NCI-H446 treated with DMSO at 0.1 percent for 48 hours (cell line): ENCODE results near the gene NPAS2.

Source experiments
- DNase-seq: peaks from one replicate; lab custom pipeline; 2025; lab: John Stamatoyannopoulos, UW

Gene NPAS2

DNA sequence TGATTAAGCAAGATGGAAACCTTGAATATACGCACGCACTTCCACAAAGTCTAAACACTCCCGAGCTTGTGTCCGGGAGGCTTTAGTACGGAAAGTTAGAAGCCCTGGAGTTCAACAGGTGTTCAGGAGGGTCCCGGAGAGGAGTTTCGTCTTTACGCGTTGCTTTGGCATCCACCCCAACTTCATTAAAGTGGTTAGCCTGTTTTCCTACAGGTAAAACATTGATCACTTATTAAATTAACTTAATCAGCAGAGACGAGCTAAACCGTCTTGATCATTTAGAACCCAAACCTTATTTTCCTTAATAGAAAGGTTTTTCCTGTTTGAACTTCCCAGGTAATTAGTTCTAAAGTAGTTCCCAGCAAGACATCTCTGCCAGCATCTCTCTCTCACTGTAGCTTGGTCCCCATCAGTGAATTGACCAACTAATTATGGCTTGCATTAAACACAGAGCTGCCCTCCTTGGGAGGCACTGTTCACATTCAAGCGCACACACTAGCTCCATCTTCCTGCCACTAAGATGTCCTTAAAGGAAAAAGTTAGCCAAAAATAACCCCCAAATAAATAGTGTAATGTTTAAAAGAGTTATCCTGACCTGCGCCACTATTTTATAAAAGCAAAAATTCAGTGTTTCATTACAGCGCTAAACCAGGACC lies 1.4 kb downstream of the NPAS2 start:
- no peak for DNase-seq

DNA sequence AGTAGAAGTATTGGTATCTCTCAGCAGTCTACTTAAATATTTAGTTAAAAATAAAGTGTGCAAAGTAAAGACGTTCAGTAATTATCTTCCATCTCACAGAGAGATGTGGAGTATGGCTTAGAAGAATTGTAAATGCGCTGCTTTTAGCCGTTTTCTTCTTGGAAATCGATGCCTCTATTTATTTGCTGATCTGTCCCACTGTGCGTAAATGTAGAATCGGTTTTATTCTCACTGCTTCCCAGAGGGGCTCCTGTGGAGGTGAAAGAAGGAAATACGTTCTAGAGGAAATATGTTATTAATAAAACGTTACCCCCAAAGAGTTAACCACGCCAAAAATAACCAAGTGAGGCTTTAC lies 1.9 kb downstream of the NPAS2 start:
- no peak for DNase-seq

DNA sequence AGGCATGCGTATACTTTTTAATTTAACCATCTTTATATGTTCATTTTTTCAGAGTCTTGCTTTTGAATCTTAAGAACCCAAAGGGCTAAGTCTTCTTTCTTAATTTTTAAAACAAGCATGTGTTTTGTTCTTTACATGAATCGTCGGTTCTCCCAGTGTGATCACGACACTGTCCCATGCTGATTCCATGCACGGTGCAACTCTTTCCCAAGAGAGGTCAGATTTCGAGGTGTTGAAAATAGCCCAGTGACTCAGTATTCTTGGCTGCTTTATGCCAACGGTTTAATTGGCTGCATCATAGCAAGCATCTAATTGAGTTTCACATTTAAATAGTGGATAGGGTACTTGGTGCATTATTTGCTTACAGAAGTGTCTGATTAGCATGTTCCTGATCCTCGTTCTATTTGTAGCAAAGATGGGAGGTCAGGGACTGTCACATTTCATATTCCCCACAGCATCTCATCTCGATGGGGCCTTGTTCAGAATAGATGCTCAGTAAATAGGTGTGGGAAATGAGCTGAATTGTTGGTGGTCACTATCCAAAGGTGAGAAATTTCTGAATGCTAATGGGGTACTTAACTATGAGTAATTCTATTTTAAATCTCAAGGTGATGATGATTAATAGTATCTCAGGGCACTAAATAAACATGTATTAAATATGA lies 2.8 kb downstream of the NPAS2 start:
- DNase-seq: no peak

DNA sequence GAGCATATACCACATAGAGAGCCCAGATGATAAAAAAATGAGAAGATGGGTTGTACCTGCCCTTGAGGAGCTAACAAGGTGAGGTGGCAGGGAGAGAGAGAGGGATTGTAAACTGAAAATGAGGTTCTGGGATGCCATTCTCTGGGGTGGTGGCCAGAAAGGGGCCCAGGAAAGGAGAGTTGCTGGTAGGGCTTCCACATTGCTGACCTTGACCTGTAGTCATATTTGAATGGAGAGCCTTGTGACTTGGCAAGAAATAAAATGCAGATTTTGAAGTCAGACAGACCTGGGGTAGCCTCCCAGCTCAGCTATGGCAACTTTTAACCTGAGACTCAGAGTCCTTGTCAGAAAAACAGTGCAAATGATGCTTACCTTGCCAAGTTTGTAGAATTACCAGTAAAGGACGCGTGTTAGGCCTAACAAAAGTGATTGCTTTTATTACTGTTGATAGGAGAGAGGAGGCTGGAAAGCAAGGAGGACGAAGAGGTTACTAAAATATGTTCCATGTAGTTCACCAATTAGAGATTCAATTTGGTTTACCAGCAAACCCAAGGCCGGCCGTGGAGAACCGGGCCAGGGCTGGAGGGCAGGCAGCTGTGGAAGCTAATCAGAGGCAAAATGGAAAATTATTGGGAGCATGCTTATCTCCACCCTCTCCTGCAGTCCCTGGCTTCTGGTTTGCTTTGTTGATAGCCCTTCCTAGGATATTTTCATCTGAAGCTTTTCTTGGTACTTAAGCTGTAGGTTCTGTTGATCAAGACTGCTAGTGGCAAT lies 3.9 kb downstream of the NPAS2 start:
- DNase-seq: no peak

DNA sequence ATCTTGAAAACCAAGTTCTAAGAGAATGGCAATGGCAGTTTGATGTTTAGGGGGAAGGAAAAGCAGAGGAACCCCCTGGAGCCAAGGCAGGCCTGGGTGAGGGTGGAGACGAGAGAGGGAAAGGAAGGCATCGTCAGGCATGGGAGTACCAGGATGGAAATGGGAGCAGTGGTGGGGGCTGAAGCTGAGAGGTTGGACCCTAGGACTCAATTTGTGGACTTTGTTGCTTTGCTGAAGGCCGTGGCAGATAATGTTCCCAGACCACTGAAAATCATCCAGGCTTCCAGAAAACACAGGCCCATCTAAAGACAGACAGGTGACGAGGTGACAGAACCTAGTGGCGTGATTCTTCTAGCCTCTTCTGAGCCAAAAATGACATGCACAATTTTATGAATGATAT lies 4.9 kb downstream of the NPAS2 start:
- no peak for DNase-seq

DNA sequence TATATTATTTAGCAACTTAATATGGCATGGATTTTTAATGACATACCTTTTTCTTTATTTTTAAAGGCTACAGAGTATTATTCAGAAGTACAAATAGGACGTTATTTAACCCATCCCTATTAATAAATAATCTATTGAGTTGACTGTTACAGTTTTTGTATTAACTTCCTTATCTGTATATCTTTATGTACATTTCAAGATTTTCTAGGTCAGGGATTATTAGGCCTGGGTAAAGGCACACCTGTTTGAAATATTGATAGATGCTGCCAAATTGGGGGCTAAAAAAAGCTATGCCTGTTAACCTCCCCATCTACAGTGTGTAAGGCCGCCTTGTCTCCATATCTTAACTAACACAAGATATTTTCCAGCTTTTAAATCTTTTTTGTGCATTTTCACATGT lies 6.6 kb downstream of the NPAS2 start:
- DNase-seq: no peak

DNA sequence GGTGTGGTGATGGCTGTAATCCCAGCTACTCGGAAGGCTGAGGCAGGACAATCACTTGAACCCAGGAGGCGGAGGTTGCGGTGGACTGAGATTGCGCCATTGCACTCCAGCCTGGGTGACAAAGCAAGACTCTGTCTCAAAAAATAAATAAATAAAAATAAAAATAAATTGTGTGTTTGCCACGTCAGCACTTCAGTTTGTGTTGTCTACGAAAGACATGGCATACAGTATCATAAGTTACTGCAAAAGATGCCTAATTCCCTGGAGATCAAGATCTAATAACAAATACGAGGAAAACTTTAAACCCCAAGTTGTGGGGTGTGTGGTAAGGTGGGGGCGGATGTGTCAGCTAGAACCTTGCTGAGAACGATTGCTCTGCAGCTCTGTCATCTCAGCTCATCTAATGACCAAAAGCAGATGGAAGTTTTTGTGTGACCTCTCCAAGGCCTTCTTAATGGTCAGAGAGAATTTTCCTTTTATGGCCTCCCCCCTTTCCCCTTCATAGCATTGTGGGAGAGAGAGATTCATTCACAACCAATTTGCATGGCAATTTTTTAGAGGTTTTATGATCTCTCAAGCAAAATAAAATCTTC lies 11.3 kb downstream of the NPAS2 start:
- no peak for DNase-seq

DNA sequence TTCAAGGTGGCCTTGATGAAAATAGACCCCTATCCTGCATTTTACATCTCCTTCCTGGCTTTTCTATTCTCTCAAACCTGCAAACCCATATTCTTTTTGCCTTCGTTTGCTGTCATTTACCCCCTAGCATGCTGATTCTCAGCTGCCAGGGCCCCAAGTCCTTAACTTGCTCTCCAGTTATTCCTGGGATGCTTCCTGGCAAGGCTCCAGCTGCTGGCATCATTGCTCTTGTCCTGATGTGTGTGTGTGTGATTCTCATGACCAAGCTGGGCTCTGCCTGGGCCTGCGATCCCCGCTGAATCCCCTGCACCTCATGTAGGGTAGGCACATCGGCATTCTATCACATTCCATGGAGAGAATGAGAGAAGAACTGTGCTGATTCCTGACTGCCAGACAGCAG lies 11.9 kb downstream of the NPAS2 start:
- no peak for DNase-seq

DNA sequence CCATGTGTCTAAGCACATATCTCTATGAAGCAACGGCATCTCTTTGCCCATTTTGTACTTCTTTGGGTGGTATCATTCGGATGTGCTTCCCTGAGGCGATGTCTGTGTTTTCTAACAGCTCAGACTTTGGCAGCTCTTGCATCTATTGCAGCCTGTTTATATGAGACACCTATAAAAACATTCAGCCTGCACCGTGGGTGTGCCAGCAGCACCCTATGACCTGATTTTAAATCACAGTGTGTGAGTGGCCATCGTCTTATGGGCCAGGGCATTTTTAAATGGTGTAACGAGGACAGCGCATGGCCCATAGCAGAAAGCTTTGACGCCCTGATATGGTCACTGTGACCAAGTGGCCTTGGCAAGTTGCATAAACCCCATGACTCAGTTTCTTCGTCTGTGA lies 12.9 kb downstream of the NPAS2 start:
- DNase-seq: no peak

DNA sequence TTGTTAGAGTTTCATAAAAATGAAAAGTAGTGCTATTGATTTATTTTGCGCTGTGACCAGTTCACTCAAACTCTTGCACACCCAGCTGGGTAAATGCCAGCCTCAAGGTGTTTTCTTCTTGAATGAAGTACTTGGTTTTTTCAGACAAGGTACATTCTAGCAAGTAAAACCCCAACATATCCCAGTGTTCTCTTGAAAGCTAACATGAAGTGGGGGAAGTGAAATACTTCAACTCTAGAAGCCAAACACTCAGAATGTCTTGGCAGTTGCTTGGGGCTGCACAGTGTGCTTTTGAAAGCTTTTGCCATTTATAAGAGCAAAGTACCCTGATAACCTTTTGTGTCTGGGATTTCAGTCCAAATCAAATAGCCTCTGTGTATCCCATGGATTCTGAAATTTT lies 13.4 kb downstream of the NPAS2 start:
- DNase-seq: no peak

DNA sequence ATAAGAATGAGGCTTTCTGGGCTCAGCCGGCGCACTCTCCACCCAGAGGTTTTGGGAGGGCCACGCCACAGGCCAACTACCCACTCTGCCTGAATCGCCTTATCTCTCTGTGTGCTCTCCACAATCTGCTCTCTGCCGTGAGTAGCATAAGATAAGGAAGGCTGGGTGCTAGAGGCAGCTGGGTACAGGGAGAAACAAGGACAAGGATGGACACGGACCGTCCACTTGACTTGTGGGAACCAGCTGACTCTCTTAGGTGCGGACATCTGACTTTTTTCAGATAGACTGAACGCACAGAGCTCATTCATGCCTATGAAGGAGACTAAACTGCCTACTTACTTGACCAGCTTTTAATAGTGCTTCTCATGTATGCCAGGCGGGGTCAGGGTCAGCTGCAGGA lies 14.3 kb downstream of the NPAS2 start:
- DNase-seq: no peak

DNA sequence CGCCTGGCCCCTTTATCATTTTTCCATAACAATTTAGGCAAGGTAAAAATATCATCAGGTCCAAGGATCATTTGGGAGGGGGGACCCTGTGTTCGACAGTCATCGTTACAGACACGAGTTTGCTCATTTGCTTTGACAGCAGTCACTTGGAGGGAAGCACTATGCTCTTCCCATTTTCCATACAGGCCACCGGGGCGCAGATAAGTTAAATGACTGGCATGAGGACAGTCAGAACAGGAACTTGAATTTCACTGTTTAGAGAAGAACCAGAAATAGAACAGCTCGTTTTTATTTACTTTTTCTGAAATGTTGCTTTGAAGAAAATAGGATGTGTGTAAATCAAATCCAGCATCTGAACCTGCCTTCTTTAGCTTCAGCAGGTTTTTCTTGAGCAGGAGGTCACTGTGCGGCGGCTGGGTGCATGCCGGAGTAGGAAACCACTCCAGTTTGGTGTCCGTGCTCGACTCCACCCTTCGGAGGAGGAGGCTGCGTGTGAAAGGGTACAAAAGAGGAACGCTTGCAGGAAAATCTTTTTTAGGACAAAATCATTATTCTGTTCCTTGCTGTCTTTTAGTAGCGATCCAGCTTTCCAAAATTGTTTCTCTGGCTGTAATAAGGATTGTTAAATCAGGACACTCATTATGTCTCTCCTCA lies 15.2 kb downstream of the NPAS2 start:
- DNase-seq: no peak

DNA sequence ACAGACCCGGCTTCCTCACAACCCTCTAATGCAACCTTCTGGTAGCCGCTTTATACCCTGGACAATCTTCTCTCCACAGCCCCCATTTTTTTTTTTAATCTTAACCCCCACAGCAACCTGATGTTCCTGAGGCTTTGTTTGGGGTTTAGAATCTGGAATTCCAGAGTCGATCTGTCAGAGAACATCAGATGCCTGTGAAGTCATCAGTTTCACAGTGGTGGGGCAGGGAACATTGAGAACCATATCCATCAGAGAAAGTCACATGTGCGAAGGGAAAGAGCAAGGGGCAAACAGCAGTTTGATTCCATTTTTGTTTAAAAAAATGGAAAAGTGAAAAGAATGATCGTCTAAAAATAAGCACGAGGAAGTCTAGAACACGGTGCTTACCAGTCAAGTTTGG lies 20.6 kb downstream of the NPAS2 start:
- no peak for DNase-seq

DNA sequence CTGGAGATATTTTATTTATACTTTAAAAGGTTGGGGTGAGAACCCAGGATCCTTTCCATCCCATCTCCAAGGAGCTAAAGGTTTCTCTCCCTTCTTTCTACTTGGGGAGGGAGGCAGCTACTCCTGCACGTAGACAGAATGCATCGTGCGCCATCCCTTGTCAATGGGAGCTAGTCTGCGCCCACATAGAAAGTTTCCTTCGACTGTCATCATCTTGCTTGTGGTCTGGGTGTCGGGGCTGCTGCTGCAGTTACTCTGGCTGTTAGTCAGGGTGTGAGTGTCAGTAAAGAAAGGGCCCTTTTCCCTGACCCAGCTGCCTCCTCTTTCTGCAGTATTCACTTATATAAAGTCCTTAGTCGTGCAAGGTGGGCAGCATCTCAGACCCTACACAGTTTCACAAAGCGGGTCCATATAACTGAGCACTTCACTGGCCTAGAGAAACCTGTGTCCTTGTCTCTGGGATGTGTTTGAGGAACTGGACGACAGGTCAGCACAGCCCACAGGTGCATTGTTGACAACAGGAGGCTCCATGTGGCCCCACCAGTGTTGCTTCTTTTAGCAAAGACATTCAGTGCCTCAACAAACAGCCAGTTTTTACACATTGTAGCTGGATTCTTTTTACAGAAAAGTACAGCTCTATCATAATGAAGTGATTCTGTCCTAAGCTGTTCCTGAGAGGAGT lies 22.4 kb downstream of the NPAS2 start:
- no peak for DNase-seq

DNA sequence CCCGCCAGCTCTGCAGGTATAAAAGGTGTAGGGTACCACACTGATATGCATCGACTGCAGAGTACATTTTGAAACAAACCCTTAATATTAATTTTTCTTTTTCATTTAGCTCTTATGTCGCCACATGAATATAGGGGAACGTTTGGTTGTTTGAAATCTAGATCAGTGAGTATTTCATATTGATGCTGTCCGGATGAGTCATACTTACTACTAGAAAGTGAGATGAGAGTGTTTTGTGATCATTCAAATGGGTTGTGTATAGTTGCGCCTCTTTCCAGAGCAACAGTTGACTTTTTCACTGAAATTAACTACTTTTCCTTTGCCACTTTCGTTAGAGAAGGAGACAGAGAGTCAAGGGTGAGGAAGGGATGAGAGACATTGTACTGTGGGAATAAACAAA lies 24.6 kb downstream of the NPAS2 start:
- no peak for DNase-seq

DNA sequence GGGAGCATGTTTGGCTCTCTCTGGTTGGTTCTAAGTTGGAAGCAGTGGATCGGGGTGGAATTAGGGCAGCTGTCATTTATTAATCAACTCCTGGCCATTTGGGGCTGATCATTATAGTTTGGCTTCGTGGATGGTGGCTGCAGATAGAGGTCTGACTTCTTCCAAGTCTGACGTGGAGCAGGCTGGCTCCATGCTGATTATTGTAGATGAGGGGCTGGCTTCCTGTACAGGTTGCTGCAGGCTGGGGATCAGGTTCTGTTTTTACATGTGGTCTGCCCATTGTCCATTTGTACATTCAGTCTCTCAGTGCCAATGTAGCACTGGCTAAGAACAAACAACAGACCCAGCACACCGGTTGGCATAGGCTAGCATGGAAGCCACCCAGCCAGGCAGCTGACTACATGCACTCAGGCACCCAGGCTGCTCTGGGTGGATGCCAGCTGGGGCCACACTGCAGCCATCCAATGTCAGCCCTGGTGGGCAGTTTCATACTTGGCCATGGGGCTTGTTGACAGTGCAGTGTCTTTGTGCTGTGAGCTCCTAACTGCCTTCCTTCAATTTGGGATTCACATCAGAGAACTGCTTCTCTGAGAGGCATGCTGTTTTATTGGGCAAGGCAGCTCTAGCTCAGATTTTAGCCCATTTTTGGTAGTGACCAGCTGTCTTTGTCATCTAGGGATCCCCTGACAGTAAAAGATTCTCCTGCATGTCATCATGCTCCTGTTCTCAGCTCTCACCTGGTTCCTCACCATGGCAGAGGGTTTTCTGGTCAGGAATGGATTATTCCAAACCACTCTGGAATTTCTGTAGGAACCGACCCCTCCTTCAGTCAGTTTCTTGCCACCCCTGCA lies 25.4 kb downstream of the NPAS2 start:
- DNase-seq: no peak

DNA sequence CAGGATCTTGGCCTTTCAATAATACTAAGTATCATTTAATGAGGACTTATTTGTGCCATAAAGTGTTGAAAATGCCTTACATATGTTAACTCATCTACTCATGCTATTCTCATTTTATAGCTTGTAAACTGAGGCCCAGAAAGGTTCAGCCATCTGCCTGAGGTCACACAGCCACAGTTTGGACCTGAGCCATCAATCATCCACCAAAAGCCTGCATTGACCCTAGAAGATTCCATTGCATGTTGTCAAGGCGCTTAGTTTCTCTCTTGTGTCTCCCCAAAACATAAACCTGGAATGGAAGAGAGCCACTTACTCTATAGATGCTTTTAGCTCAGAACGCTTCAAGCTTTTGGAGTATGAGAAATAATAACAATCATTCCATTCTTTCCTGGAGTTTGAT lies 26.8 kb downstream of the NPAS2 start:
- no peak for DNase-seq

DNA sequence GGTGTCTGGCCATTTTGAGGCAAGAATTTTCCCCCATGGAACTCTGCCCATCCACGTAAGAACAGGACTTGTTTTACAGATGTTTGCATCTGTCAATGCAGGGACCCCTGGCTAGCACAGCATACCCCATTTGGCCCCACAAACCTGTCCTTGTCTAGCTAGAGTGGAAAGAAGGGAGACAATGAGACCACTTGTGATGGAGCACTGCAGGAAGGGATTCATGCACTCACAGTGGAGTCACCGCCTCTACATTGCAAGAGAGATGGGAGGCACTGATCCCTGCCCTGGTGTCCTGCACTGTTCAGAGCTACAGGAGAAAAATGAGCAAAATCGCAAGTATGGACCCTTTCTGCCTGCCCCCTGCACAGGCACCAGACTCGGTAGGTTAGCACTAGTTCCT lies 32.5 kb downstream of the NPAS2 start:
- DNase-seq: no peak

DNA sequence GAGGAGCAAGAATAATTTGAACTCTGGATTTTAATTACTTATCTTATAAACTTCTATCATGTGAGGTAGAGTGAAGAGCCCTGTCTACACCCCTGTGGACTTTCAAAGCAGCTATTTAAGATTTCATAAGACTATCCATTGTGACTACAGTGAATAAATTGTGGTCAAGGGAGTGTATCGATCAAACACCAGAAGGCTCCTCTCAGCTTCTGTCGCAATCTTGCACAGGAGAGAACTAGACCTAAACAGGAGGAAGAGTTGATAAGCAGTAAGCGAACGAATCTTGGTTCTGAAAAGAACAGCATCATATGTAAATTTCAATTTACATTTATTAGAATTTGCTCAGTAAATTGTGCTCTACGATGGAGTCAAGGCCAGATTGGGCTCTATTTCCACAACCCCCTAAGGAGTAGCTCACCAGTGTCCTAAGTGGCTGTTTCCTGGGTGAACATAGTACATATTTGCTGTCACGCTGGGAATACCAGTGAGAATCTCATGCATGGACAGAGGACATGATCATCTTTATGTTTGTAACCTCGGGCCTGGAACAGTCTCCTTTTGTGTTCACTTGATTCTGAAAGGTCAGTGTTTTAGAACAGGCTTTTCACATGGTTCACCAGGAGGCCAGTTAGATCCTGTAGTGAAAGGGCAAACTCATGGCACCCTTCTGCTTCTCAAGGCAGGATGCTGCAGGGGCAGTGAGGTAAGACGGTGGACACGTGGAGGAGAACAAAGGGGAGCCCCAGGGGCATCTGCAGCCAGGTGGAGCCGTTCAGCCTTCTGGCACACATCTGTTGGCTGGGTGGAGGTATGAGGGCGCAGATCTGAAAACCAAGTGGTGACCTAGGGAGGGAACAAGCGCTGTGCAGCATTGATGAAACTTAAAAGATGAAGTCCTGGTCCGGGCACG lies 33.3 kb downstream of the NPAS2 start:
- DNase-seq: no peak
